GM21576 (cell line): Measurements from ENCODE around the gene SIRPA.

Source experiments
- ATAC-seq: cut with Tn5 transposase; IDR thresholded peaks from one replicate; pipeline ENCODE4 v1.9.1; 2021; ENCODE audit warnings: mild to moderate bottlenecking, moderate library complexity; ENCODE audit not compliant: unreplicated experiment

SIRPA gene

DNA sequence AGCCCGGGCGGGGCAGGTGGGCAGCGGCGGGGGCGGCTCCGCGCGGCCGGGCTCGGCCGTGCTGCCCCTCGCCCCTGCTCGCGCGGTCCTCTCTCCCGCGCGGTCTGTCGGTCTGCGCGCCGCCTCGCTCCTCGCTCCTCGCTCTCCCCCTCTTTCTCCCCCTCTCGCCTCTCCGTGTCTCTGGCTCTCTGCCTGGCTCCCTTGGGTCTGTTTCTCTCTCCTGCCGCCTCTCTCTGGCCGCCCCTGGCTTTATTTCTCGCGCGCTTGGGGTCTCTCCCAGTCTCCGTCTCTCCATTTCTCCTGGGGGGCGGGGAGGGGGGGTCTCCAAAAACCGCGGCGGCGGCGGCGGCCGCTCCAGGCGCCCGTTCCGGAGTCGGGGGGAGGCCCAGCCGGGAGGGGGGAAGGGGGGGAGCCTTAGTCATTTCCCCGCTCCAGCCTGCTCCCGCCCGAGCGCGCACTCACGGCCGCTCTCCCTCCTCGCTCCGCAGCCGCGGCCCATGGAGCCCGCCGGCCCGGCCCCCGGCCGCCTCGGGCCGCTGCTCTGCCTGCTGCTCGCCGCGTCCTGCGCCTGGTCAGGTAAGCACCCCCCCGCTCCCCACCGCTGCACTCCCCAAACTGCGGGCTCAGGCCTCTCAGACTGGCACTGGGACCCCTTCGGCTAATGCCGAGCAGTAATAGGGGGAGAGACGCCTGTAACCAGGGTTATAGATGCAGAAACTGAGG is at the start of gene SIRPA:
SIRPA (plus strand) TSS at position 457 of the 723 bp plus-strand sequence; CDS start at position 498, 41 bp downstream.
- no peak for ATAC-seq

DNA sequence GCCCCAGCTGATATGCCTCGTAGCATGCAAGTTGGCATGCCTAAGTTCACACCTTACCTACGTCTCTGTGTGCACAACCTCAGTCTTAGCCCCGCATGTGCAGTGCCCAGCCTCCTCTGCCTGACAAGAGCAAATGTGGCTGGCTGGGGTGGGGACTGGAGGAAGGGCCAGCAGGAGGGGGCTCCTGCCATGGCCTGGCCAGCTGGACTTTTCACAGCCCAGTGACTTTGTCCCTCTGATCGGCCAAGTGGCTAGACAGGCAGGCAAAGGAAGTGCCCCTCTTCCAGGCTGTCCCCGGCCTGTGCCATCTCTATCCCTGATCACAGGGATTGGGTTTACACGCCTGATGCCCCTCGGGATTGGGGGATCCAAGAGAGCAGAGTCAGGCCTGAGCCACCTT is 49.5 kb upstream of the SIRPA start:
- no peak for ATAC-seq

DNA sequence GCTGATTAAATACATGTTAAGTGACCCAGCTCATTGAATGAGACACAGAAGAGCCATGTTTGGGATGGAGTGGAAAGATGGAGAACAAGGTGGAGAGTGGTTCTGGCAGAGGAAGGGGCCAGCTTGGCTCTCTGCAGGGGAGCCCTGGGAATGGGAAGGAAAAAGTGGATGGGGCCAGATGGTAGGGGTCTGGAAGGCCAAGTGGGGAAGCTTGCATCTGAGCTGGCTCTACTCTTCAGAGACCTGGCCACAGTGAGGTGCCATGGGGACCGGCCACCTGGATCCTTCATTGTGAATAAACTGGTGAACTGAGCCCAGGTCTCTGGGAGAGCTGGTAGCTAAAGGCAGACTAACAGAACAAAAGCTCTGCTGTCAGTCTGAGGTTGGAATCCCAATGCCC is 48.9 kb upstream of the SIRPA start:
- ATAC-seq, result no peak

DNA sequence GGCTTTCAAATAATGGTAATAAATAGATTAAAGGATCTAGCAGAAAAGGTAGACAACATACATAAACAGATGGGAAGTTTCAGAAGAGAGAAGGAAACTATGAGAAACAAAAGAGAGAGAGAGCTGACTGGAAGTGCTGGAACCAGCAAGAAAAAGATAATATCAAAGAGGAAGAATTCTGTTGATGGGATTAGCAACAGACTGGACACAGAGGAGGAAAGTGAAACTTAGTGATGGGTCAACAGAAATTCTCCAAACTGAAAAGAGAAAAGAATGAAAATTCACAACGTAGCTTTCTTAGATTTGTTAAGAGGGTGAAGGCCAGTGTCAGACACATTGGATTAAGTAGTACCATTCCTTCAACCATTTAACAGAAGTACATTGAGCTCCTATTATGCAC is 48.3 kb upstream of the SIRPA start:
- no peak for ATAC-seq

GRCh38 chr20:1847780-1848179 is 47.4 kb upstream of the SIRPA start:
- ATAC-seq, result no peak

DNA sequence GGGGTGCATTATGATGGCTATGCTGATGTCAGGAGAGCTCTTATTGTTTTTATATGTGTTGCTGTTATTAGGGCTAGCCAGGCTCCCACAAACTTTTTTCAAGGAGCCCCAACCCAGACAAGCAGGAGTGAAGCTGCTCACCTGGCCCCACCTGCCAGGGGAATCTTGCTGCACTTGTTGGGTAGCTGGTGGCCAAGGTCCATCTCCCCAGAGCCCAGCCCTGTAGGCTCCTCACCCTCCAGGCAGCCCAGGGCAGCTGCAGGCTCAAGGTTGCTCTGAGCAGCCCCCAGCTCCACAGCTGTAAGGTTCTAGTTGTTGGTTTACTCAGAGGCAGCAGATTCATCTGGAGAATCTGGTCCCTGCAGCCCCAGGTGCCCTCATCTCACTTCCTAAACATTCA is 46.8 kb upstream of the SIRPA start:
- no peak for ATAC-seq

DNA sequence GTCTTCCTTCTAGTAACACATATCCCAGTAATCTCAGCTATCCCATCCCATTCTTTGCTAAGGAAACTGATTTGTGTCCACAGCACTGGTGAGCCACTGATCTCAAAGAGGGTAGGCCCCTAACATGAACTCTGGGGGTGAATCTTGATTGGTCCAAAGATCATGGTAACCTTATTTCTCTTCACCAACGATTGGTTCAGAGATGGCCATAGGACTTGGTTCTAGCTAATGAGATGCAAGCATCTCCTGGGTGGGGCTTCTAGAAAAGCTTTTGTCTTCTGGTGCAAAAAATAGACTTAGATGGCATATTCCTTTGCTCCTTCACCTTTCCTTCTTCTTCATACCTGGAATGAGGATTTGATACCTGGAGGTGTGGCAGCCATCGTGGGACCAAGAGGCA is 43.8 kb upstream of the SIRPA start:
- no peak for ATAC-seq

DNA sequence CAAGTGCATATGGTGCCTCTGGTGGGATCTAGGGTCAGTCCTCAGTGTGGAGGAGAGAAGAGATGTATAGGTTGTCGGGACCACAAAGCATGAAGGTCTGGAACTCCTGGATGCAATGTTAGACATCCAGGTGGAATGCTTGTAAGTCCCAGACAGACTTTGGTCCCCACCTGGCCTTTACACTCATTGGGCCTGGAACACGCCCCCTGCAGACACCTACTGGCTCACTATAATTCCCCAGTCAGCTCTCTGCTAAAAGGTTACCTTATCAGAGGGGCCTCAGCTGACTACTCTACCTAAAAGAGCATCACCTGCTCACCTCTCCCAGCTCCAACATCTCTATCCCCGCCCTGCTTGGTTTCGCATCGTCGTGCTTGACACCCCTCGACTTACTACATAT is 41.7 kb upstream of the SIRPA start:
- no peak for ATAC-seq

- ATAC-seq, result no peak
These were observed 41.0 kb upstream of the SIRPA start for GRCh38 chr20:1854246-1854645.

- ATAC-seq, result no peak
These were observed 40.1 kb upstream of the SIRPA start for GRCh38 chr20:1855109-1855508.

- no peak for ATAC-seq
These were observed 39.5 kb upstream of the SIRPA start for GRCh38 chr20:1855690-1856089.

DNA sequence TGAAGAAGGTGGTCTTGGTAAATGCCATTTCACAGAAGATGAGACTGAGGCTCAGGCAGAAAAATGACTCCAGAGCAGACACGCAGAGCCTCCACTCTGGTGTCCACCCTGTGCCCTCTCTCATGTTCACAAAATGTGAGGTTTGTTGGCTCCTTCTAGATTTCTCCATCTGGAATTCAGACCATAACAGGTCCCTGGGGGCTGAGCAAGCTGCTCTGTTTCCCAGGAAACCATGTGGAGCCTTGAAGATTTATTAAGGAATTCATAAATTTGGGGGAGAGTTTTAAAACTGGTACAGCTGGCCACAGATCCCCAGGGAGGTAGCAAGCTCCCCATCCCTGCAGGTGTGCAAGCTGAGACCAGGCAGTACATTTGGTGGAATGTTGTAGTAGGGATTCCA is 38.8 kb upstream of the SIRPA start:
- ATAC-seq, result no peak

GRCh38 chr20:1857466-1857865 is 37.7 kb upstream of the SIRPA start:
- no peak for ATAC-seq

GRCh38 chr20:1858871-1859270 is 36.3 kb upstream of the SIRPA start:
- no peak for ATAC-seq

DNA sequence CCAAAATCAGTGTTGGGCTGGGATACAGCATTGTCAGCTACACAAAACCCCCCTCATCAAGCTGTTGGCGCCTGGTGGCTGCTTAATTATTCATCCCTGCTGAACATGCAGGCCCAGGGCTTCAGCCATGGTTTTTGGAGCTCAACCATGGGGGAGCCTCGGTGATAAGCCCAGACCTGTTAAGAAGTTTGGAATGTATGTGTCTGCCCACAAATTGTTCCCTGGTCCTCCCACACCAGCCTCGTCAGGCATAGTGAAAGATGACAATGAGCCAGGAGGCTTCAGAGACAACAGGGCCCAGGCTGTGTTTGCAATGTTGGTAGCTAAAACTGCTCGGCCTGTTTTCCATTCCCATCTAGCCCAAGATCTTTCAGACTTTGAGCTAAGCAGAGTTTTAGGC is 34.8 kb upstream of the SIRPA start:
- no peak for ATAC-seq

DNA sequence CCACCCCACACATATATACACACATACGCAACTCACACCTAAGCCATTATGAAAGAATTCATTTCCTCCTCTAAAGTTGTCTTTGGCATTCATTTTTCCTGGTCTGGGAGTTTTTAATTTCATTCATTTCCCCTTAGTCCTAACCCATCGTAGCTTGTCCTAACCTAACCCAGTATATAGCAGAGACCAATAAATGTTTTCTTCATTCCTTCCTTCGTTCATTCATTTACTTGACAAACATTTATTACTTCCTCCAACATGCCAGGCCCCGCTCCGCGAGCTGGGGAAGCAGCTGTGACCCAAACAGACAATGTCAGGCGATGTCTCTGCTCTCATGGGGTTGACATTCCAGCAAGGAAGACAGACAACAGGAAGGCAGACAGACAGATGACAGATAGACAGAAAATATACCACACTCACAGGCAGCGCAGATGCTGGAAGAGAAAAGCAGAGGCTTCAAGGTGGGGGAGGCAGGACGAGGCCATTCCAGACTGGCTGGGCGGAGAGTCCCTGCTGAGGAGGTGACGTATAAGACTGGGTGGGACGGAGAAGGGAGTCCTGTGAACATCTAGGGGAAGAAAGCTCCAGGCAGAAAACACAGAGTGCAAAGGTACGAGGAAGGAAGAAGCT is 33.7 kb upstream of the SIRPA start:
- ATAC-seq, result no peak

- ATAC-seq, result no peak
These were observed 33.1 kb upstream of the SIRPA start for GRCh38 chr20:1861996-1862662.

DNA sequence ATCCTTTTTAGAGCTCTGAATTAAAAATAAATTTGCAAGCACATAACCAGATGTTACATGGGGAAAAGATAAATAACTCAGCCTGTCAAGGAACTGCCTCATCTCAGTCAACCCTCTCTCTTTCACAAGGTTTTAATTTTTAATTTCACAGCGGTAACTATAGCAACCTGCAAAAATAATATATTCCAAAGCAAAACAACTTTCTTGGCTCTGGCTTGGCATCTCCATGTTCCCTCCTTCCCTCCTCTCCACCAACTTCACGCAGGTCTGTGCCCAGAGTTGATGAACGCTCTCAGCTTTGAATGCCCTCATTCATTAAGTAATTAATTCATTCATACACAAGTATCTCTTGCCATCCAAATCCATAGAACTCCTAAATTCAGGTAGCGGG is 32.5 kb upstream of the SIRPA start:
- ATAC-seq, result no peak

DNA sequence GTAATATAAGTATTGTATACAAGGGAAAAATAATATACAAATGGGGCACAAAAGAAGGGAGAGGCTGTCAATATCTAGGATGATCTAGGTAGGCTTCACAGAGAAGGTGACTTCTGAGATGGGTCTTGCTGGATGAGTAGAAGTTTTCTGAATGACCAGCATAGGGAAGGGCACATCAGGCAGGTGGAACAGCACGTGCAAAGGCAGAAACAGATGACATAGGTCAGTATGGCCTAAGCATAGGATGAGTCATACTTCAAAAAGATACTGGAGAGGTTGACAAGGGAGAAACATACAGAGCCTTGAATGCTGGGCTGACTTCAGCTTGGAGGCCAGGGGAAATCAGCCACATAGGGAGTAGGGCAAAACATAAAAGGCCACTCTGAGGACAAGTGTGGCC is 31.9 kb upstream of the SIRPA start:
- ATAC-seq, result no peak

GRCh38 chr20:1866834-1867233 is 28.4 kb upstream of the SIRPA start:
- no peak for ATAC-seq

DNA sequence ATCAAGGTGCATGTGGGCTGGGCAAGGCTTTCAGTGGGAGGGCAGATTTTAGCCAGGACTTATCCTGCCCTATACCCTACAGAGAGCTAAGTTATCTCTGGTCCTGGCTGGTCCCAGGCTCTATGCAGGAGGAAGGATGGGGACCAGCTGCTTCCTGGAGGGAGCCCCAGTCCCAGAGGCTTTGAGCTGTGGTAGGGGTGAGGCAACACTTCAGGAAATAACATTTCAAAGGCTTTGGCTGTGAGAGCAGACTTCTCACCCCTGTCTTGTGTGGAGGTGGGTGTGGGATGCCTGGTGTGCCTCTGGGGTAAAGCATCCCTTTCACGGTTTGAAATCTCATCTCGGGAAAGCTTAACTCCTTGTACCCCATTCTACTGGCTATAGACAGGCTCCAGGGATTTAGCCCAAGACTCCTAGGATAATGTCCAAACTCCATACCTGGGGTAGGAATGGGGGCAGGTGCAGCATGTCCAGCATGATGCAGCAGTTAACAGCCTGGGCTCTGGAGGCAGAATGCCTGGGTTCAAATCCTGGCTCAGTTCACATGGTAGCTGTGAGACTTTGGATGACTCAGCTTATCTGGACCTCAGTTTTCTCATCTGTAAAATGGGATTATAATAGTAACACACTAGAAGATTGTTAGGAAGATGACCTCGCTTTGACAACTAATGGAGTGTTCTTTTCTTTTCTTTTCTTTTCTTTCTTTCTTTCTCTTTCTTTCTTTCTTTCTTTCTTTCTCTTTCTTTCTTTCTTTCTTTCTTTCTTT is 27.5 kb upstream of the SIRPA start:
- no peak for ATAC-seq

DNA sequence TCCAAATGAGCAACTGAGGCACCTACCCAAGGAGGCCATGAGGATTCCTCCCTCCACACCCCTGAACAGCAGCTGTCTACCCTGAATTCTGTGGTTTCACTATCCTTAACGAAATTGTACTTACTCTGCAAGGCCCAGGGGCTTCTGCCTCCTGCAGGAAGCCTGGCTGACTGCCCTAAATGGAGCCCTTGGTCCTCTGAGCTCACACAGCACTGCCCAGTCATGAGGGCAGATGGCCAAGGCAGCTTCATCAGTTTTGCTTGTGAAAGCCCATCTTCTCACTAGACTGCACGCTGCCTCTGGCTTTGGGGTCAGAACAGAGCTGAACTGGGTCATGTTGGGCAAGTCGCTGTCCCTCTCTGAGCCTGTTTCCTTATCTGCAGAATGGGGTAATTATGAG is 26.4 kb upstream of the SIRPA start:
- ATAC-seq, result no peak
